GM19463 (cell line): ENCODE data around the gene GM2A.

ENCODE experiments used
- ATAC-seq: cut with Tn5 transposase; IDR thresholded peaks from one replicate; pipeline ENCODE4 v1.9.1; 2021; ENCODE audit warnings: mild to moderate bottlenecking, moderate library complexity; ENCODE audit not compliant: unreplicated experiment

The GM2A gene

DNA sequence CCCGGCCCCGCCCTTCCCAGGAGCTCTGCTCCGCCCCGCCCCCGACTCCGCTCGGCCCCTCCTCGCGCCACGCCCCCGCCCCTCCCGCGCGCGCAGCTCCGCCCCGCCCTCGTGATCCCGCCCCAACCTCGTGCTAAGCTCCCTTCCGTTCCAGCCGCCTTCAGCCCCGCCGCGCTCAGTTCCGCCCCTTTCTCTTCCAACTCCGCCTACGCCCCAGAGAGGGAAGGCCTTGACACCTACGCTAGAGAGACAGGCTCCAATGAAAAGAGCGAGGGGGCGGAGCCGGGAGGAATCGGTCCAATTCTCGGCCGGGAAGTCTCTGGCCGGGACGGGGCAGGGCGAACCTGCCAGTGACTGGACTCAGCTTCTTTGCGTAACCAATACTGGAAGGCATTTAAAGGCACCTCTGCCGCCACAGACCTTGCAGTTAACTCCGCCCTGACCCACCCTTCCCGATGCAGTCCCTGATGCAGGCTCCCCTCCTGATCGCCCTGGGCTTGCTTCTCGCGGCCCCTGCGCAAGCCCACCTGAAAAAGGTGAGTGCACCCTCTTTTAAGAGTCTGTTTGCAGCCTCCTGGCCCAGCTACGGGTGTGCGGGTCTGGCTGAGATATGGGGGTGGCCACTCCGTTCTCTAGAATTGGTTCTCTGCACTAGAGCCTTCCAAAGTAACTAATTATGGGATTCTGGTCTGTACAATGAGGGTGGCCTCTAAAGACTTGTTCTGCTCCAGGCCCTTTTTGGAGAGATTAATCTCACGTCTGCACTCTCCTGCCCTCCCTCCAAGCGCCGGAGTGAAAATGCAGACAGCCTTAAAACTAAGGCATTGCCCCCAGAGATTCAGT lies at the start of gene GM2A:
TSS of gene GM2A (plus strand) at position 424 of the 843 bp plus-strand sequence. CDS start at position 456, 32 bp downstream.
- ATAC-seq, result peak; percentile 74

DNA sequence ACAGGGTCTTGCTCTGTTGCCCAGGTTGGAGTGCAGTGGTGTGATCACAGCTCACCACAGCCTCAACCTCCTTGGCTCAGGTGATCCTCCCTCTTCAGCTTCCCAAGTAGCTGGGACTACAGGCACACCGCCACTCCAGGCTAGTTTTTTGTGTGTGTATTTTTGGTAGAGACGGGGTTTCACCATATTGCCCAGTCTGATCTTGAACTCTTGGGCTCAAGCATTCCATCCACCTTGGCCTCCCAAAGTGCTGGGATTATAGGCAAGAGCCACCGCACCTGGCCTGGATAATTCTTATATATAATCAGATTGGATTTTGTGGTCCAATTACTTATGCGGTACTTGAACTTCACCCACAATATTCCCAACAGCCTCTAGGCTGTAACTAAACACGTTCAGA lies 48.9 kb upstream of the GM2A start:
- ATAC-seq, result no peak

DNA sequence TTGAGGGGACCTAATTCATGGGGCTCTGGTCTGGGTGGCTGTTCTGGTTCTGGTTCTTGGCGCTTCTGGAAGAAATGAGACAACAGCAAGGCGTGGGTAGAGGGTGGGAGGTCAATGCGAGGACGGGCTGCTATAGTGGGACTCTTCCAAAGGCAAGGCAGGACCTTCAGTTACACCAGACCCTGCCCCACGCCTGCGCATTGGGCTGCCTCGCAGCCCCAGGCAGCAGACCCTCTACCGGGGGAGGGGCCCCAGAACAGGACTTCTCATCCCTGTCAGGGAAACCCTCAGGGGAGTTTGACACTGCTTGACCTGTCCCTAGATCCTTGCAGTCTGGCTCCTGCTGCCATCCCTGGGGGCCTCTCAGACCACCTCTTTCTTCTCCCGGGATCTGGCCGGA lies 47.6 kb upstream of the GM2A start:
- ATAC-seq, result no peak

DNA sequence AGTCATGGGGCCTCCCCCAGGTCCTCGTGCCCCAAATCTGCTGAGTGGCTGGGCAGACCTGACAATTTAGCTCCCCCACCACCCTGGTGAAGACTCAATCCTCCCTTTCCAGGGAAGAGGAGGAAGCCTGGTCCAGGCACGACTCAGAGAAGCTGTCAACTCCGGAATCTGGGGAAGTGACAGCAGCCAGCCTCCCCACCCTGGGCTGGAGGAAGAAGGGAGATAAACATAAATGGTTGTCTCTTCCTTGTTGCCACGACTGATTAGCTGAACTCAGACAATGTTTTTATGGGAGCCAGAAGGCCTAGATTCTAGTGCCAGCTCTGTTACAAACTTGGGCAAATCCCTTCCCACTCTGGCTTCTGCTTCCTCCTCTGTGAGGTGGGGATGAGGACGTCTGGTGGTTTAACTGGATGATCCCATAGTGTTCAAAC lies 44.5 kb upstream of the GM2A start:
- ATAC-seq, result no peak

DNA sequence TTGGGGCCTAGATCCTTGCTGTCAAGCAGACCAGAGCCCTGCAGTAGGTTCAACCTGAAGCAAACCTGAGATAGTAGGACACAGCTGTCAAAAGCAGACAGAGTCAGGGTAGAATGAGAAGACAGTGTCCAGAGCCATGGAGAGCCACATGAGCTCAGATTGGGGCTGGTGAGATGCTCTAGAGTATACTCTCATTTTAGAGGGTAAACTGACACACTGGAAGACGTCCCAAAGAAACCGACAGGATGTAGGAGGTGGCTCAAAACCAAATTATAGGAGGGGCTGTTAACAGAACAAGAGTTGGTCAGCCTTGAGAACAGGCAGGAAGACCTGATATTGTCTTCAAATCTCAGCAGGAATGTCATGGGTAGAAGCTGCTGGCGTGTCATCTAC lies 40.6 kb upstream of the GM2A start:
- ATAC-seq, result peak; percentile 3

DNA sequence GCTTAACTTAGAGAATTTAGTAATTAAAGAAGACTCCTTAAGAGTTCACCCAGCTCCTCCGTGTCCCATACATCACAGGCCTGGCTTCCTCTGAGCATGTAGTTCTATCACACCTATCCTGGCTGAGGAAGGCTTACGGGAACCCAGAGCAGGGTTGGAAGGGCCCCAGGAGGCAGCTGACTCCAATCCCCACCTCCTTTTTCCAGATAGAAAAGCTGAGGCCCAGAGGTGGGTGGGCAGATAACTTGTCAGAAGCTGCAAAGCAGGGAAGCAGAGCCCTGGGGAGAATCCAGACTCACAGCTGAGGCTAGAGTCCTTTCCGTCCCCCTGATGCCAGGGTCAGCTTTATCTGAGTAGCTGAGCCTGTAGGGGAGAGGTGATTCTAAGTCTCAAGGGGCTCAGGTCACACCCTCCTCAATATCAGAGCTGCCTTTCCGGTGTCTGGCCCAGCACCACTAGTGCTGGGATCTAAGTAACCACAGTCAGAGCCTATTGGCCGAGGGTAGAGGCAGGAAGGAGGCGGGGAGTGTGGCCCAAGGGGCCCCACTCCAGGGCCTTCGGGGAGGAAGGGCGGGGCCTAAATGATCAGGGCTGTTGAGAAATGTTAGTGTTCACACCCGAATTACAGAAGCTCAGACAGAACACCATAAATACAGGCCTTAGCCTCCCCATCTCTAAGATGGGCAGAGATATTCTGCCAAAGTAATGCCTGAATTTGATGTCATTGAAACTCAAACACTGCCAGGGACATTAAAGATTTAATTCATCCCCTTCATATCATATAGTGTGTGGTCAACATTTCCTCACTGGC lies 39.0 kb upstream of the GM2A start:
- peak; percentile 78 for ATAC-seq

DNA sequence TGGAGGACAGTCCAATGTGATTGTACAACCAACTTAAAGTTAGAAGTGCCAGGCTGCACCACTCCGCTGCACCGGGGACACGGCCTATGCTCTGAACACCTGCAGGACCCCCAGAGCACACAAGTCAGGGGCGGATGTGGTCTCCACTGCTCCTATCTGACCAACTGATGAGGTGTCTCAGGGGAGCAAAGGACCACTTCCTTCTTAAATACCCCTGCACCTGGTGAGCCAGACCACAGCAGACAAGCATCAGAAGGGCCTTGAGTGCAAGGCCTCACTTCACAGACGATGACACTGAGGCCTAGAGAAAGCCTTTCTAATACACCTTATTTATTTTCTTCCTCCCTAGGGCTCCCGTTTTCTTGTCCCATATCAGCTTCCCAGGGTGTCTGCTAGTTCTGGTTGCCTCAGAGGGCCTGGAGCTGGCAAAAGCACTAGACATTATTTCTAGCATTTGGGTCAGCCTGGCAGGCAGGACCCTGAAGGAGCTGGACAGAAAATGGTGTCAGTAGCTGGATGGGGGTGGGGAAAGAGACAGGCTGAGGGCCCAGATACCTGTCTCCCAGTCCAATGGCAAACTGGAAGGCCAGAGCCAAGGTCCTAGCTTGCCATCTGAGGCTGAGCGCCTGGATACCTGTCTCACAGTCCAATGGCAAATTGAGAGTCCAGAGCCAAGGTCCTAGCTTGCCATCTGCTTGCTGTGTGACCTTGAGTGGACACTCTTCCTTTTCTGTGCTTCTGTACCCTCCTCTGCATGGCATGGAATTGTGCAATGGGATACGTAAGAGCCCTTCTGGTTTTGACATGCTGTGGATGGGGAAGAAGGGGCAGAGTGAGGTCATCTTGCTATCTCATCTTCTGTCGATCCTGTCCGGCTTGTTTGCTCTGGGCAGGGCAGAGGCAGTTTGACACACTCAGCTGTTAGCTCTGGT lies 38.1 kb upstream of the GM2A start:
- peak; percentile 41 for ATAC-seq

DNA sequence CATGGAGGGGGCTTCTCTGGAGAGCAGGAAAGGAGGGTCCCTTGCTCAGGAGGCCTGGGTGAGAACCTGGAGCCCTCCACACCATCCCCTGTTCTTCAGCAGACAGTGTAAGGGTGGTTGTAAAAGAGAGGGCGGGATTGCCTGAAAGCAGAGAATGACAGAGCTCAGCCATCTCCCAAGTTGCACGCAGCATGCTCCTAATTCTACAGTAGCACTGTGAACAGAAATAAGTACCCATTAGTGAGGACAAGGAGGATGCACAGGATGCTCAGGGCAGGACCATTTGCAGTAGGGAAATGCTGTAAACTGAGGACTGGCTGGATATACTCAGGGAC lies 37.5 kb upstream of the GM2A start:
- ATAC-seq, result no peak

DNA sequence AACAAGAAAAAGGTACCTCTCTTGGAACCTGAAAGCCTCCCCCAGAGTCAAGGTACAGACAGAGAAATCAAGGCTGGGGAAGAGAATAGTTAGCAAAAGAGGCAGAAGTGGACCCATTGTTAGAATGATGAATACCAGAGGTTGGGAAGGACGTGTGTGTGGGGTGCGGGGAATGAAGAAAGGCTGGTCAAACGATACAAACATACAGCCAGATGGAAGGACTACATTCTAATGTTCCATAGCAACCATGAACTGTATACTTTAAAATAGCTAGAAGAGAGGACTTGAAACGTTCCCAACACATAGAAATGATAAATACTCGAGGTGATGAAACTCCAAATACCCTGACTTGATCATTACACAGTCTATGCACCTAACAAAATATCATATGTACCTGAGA lies 36.2 kb upstream of the GM2A start:
- ATAC-seq, result no peak

DNA sequence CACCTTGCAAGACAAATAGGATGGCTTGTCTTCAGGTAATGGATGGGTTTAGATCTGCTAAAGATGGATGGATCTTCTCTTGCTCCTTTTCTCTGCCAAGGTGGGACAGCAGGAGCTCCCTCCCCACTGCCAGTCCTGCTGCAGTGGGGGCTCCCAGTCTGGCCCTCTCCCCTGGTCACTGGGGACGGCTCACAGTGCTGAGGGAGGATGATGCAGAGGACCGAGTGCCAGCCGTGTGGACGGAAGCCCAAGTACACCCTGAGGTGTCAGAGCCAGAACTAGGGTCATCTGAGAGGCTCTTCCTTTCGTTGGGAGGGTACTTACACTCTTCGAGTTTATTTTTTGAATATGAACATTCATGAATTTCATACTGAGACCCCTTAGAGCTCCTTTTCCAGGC lies 34.8 kb upstream of the GM2A start:
- ATAC-seq, result no peak

DNA sequence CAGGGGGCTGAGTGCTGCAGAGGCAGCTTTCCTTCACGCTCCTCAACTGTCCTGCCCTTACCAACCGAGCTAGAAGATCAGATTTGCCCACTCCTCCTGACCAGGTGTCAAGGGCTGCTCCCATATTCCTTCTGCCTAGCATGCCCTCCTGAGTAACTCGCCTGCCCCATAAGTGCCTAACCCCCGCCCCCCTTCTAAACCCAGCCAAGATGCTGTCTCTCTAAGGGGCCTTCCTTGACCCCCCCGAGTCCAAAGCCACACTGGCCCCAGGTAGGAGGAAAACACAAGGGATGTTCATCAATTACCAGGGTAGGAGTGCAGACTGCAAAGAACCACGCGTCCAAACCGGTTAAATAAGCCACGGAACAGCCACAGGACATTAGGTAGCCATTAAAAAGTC lies 33.8 kb upstream of the GM2A start:
- no peak for ATAC-seq

DNA sequence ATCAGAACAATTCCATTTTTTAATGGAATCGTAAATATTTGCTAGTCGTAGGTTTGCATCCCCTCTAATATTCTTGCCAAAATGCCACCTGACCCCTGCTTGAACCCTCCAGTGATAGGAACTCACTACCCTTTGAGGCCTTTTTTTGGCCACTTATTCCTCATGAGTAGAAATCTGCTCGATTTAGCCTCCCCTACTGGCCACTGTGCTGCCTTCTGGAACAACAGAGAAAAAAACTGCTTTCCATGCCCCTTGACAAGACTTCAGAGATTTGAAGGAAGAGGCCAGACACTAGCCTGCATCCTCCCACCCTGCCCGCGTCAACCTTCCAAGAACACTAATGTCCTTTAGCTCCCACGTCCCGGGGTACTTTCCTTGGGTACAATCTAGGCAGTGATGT lies 33.2 kb upstream of the GM2A start:
- no peak for ATAC-seq

DNA sequence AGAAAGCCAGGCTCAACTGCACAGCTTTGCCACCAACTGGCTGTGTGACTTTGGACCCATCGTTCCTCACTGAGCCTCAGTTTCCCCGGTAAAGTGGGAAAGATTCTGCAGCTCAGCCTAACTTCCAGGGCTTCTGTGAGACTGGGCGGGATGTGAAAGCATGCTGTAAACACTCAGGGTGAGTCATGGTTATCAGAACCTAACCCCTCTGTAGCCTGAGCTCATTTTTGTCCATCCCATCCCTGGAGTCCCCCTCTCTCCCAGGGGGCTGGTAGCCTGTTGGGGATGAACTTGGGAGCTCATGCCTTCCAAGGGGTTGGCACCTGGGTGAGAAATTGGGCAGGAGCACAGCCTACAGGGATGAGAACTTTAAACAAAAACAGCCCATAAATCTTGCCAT lies 31.4 kb upstream of the GM2A start:
- ATAC-seq, result no peak

DNA sequence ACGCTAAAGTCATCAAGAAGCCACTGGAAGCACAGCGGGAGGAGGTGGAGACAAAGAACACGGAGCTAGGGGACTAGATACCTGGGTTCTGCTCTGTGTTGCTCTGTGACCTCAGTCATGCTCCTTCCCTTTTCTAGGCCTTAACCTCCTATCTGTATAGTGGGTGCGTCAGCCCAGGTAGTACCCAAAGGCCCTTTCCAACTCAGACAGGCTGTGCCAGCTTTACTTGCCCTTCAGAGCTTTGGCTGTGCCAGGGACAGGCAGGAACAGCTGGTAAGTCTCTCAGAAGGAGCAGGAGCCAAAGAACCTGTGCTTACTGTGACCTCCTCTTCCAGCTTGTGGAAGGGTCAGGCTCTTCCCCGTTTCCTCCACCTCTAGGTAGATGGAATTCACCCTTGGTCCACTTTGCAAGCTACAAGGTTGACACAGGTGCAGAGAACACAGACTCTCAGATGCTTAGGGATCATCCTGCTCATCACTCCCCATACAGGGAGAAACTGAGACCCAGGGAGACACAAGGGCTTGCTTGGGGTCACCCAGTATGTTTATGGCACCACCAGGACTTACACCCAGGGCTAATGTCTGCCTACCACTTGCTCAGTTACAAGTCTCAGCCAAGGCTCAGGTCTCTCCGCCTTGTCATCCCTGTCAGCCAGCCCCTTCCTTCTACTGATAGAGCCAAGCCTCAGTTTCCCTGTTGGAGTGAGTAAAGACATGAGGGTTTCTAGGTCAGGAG lies 30.8 kb upstream of the GM2A start:
- ATAC-seq, result no peak

DNA sequence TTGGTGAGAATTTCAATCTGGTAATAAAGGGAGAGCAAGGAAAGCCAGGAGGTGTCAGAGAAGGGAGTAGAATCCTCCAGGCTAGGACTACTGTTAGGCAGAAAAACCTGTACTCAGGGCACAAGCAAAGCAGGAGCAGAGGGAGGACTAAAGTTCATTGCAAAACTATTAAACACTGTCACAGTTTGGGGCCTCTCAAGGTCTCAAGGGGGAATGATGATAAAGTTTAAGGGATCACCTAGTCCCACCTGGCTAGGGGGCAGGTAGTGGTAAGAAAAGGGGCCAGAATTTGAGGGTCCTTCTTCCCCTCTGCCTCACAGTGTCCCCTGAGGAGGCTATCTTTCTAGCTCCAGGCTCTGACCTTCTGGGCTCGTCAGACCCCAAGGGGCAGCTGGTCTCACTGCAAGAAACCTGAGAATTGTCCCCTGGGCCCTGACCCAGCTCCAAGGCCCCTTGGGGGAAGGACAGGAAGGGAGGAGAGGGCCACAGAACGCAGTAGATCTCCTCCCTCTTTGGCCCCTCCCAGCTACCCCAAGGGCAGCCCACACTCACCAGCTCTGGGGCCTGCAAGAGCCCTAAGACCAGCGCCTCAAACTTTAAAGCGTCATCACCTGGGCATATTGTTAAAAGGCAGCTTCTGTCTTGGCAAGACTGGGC lies 30.1 kb upstream of the GM2A start:
- ATAC-seq, result peak; percentile 65

DNA sequence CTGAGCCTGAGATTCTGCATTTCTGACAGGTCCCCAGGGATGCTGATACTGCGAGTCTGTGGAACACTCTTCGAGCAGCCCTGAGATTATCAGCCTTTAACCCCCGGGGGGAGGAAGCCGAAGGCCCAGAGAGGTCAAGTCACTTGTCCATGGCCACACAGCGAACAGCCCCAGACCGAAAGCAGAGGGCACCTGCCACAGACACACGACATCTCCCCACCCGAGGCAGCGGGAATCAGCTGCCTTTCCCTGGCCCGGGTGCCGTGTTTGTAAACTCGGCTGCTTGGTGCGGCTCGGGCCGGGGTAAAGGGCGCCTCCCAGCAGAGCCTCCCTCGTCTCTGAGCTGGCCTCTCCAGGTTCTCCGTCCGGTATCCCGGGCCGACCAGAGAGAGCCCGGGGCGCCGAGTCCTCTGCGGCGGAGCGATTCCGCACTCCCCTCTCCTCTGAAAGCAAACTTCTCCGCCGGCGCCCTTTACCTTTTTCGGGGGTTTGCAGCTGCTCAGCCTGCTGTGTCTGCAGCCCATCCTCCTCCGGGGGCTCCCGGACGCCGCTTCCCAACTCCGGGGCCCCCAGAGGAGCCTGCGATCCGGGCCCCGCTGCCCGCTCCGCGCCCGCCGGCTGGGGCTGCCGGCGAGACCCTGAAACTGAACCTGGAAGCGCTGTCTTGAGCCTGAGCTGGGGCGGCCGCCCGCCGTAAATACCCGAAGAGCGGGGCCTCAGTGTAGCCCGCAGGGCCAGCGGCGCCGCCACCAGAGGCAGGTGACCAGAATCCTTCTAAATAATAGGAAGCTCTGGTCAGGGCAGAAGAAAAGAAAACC lies 29.3 kb upstream of the GM2A start, which contains the start of gene CCDC69:
TSS of gene CCDC69 (minus strand) at position 646 of the 818 bp plus-strand sequence. CDS start at position 524, 122 bp downstream.
- ATAC-seq, result peak; percentile 71

DNA sequence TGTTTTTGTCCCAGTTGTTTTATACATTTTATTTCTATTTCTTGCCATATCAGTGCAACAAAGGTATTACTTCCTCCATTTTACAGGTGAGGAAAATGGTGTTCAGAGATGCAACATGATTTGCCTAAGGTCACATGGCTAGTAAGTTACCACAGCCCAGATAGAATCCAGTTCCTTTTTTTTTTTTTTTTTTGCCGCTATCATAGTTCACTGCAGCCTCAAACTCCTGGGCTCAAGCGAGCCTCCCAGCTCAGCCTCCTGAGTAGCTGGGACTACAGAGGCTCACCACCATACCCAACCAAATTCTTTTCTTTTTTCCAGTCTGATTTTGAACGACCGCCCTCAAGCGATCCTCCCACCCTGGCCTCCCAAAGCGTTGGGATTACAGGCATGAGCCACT lies 28.6 kb upstream of the GM2A start:
- no peak for ATAC-seq

DNA sequence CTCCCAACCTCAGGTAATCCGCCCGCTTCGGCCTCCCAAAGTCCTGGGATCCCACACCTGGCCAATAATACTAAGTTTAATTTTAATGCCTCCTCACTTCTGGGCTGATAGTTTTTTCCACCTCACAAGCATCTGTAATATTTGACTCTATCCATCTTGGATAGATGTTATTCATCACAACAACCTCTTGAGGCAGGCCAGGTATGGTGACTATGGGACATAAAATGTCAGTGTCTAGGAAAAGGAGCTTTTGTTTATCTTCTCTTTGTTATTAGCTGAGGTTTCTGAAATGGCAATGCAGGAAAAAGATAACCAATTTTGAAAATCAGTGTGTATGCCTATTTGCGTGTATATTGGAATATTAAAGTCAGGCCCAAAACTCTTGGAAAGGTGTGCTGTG lies 27.9 kb upstream of the GM2A start:
- ATAC-seq, result no peak

DNA sequence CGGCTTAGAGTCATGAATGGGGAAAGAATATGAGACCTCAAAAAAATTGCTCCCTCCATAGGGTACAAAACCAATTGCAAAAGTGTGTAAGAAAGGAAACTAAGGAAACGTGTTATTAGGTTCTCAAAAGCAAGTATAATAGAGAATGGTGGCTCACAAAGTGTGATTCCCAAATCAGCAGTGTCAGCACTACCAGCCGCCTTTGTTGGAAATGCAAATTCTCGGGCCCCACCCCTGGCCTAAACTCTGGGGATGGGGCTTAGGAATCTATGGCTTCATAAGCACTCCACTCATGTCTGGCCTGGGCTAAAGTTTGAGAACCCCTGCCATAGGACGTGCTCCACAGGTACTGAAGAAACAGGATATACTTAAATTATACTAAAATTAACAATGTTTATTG lies 27.5 kb upstream of the GM2A start:
- no peak for ATAC-seq
